ENCODE measurements around the gene NIBAN1.

Gene NIBAN1

GRCh38 chr1:184986250-184986649 is 11.9 kb upstream of the NIBAN1 start:
- ATAC-seq (no peak), DNase-seq (ENCODE audit: low spot score in 2 of 2) (no peak)
- Mint-ChIP-seq H3K4me1 (no peaks in the 10 kb centered on the region), H3K4me3 (no peak overlapping the region), H3K27ac (no peak overlapping the region), H3K36me3 (no peaks in the 10 kb centered on the region), H3K9me3 (no peaks in the 10 kb centered on the region)

- Mint-ChIP-seq H3K4me1 (no peaks in the 10 kb centered on the region), H3K36me3 (no peaks in the 10 kb centered on the region), H3K27ac (no peak overlapping the region), H3K9me3 (no peaks in the 10 kb centered on the region), H3K4me3 (no peak overlapping the region)
- ATAC-seq (peak; percentile 100), DNase-seq (ENCODE audit: low spot score in 2 of 2) (peak; percentile 64 to 83)
These were observed 8.0 kb upstream of the NIBAN1 start for GRCh38 chr1:184982002-184982954.

GRCh38 chr1:184980726-184981125 is 6.4 kb upstream of the NIBAN1 start:
- Mint-ChIP-seq H3K9me3 (no peaks in the 10 kb centered on the region), H3K36me3 (peaks cover under 1% of the 10 kb centered on the region), H3K4me3 (no peak overlapping the region), H3K4me1 (peaks cover 3% of the 10 kb centered on the region), H3K27ac (no peak overlapping the region)
- DNase-seq (ENCODE audit: low spot score in 2 of 2) (no peak), ATAC-seq (no peak)

- H3K4me3 Mint-ChIP-seq = peak overlapping the region; percentile 88
- peaks cover 19% of the 10 kb centered on the region for H3K36me3 Mint-ChIP-seq
- peaks cover 40% of the 10 kb centered on the region for H3K4me1 Mint-ChIP-seq
- ATAC-seq (no peak), DNase-seq (ENCODE audit: low spot score in 2 of 2) (no peak)
- peak overlapping the region; percentile 98 for H3K27ac Mint-ChIP-seq
- H3K9me3 Mint-ChIP-seq = no peaks in the 10 kb centered on the region
These were observed 1.0 kb upstream of the NIBAN1 start for GRCh38 chr1:184975208-184975870.

- ATAC-seq = no peak
- peak overlapping the region; percentile 88 for H3K4me3 Mint-ChIP-seq
- H3K9me3 Mint-ChIP-seq = no peaks in the 10 kb centered on the region
- H3K27ac Mint-ChIP-seq = peak overlapping the region; percentile 98
- no peak for DNase-seq (ENCODE audit: low spot score in 2 of 2)
- peaks cover 19% of the 10 kb centered on the region for H3K36me3 Mint-ChIP-seq
- peaks cover 46% of the 10 kb centered on the region for H3K4me1 Mint-ChIP-seq
These were observed 468 bp upstream of the NIBAN1 start for GRCh38 chr1:184974837-184975115.

- Mint-ChIP-seq H3K9me3 (no peaks in the 10 kb centered on the region), H3K4me1 (peaks cover 59% of the 10 kb centered on the region), H3K4me3 (peak overlapping the region; percentile 88), H3K27ac (peak overlapping the region; percentile 98), H3K36me3 (peaks cover 19% of the 10 kb centered on the region)
- DNase-seq (ENCODE audit: low spot score in 2 of 2) = peak; percentile 65 to 92
- peak; percentile 75 for ATAC-seq
These were observed 844 bp downstream of the NIBAN1 start for GRCh38 chr1:184973272-184974055.

- Mint-ChIP-seq H3K36me3 (peaks cover 19% of the 10 kb centered on the region), H3K4me3 (peak overlapping the region; percentile 88), H3K4me1 (peaks cover 64% of the 10 kb centered on the region), H3K27ac (peak overlapping the region; percentile 98), H3K9me3 (no peaks in the 10 kb centered on the region)
- ATAC-seq (peak; percentile 51), DNase-seq (ENCODE audit: low spot score in 2 of 2) (no peak)
These were observed 1.8 kb downstream of the NIBAN1 start for GRCh38 chr1:184972315-184973055.

GRCh38 chr1:184971522-184972265 is 2.6 kb downstream of the NIBAN1 start:
- Mint-ChIP-seq H3K4me1 (peaks cover 72% of the 10 kb centered on the region), H3K27ac (peak overlapping the region; percentile 98), H3K9me3 (no peaks in the 10 kb centered on the region), H3K4me3 (peak overlapping the region; percentile 88), H3K36me3 (peaks cover 19% of the 10 kb centered on the region)
- no peak for DNase-seq (ENCODE audit: low spot score in 2 of 2)
- no peak for ATAC-seq

- Mint-ChIP-seq H3K36me3 (peaks cover 19% of the 10 kb centered on the region), H3K9me3 (no peaks in the 10 kb centered on the region), H3K27ac (peak overlapping the region; percentile 65), H3K4me3 (peak overlapping the region; percentile 88), H3K4me1 (peaks cover 76% of the 10 kb centered on the region)
- DNase-seq (ENCODE audit: low spot score in 2 of 2) = no peak
- no peak for ATAC-seq
These were observed 3.6 kb downstream of the NIBAN1 start for GRCh38 chr1:184970691-184971161.

- Mint-ChIP-seq H3K36me3 (peaks cover 20% of the 10 kb centered on the region), H3K9me3 (no peaks in the 10 kb centered on the region), H3K27ac (peak overlapping the region; percentile 51), H3K4me1 (peaks cover 74% of the 10 kb centered on the region), H3K4me3 (no peak overlapping the region)
- DNase-seq (ENCODE audit: low spot score in 2 of 2) = no peak
- ATAC-seq = no peak
These were observed 7.3 kb downstream of the NIBAN1 start for GRCh38 chr1:184966989-184967388.

GRCh38 chr1:184965944-184966860 is 8.1 kb downstream of the NIBAN1 start:
- Mint-ChIP-seq H3K36me3 (peaks cover 28% of the 10 kb centered on the region), H3K4me1 (peaks cover 77% of the 10 kb centered on the region), H3K4me3 (no peak overlapping the region), H3K9me3 (peaks cover 3% of the 10 kb centered on the region), H3K27ac (peak overlapping the region; percentile 39)
- ATAC-seq = no peak
- no peak for DNase-seq (ENCODE audit: low spot score in 2 of 2)

GRCh38 chr1:184965439-184965838 is 8.9 kb downstream of the NIBAN1 start:
- Mint-ChIP-seq H3K4me1 (peaks cover 71% of the 10 kb centered on the region), H3K36me3 (peaks cover 35% of the 10 kb centered on the region), H3K27ac (peak overlapping the region; percentile 39), H3K9me3 (peaks cover 3% of the 10 kb centered on the region), H3K4me3 (no peak overlapping the region)
- DNase-seq (ENCODE audit: low spot score in 2 of 2) = no peak
- ATAC-seq = no peak

- Mint-ChIP-seq H3K36me3 (peaks cover 40% of the 10 kb centered on the region), H3K27ac (peak overlapping the region; percentile 60)
- no peak for DNase-seq (ENCODE audit: low spot score in 2 of 2)
These were observed 14.7 kb downstream of the NIBAN1 start for GRCh38 chr1:184959626-184960025.

More at GRCh38 chr1:184959626-184960025, 14.7 kb downstream of the NIBAN1 start:
- no peak for ATAC-seq
- Mint-ChIP-seq H3K9me3 (peaks cover 3% of the 10 kb centered on the region), H3K4me3 (no peak overlapping the region), H3K4me1 (peaks cover 47% of the 10 kb centered on the region)
